ENCODE measurements around the gene RTEL1. TPM values are rescaled to one million over a fixed set of nuclear protein-coding genes. Genes with fewer than 3 reads are reported as not detected.
A peak's percentile ranks its signal among the peaks of the same experiment; 100 is the strongest.

Gene RTEL1, protein sequence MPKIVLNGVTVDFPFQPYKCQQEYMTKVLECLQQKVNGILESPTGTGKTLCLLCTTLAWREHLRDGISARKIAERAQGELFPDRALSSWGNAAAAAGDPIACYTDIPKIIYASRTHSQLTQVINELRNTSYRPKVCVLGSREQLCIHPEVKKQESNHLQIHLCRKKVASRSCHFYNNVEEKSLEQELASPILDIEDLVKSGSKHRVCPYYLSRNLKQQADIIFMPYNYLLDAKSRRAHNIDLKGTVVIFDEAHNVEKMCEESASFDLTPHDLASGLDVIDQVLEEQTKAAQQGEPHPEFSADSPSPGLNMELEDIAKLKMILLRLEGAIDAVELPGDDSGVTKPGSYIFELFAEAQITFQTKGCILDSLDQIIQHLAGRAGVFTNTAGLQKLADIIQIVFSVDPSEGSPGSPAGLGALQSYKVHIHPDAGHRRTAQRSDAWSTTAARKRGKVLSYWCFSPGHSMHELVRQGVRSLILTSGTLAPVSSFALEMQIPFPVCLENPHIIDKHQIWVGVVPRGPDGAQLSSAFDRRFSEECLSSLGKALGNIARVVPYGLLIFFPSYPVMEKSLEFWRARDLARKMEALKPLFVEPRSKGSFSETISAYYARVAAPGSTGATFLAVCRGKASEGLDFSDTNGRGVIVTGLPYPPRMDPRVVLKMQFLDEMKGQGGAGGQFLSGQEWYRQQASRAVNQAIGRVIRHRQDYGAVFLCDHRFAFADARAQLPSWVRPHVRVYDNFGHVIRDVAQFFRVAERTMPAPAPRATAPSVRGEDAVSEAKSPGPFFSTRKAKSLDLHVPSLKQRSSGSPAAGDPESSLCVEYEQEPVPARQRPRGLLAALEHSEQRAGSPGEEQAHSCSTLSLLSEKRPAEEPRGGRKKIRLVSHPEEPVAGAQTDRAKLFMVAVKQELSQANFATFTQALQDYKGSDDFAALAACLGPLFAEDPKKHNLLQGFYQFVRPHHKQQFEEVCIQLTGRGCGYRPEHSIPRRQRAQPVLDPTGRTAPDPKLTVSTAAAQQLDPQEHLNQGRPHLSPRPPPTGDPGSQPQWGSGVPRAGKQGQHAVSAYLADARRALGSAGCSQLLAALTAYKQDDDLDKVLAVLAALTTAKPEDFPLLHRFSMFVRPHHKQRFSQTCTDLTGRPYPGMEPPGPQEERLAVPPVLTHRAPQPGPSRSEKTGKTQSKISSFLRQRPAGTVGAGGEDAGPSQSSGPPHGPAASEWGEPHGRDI (N-terminal part only)
- total RNA-seq, result 10 to 100 TPM; 14.1 to 87.4 (median 54.2) TPM

DNA sequence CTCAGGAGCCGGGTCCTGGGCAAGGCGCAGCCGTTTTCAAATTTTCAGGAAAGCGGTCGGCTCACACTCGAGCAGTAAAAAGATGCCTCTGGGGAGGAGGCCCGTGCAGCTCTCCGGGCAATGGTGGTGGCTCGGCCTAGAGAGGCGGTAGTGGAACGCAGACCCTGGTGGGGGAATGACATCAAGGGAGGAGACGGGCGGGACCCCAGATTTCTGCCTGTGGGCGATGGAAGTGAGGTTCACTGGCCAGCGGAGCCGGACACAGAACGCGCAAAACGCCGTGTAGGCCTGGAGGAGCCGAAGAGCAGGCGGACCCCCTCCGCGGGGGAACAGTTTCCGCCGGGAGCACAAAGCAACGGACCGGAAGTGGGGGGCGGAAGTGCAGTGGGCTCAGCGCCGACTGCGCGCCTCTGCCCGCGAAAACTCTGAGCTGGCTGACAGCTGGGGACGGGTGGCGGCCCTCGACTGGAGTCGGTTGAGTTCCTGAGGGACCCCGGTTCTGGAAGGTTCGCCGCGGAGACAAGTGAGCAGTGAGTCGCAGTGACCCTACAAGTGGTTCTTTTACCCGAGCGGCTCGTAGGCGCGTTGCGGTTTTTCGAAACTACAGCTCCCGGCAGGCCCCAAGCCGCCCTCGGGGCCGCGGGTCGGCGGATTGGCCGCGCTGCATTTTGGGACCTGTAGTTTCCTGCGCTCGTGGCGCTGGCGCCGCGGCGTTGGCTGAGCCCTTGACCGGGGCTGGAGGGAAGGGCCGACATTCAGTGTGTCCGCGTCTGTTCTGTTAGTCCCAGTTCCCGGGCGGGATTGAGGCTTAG is at the start of gene RTEL1:
RTEL1 (plus strand) TSS at position 376 of the 812 bp plus-strand sequence. CDS start 1,091 bp downstream, outside the sequence.
- peak; percentile 92 to 93 for DNase-seq
- intact Hi-C loops (cut with DNase I), result no loop called here
- 5 to 7% methylated on average over 11 to 26 of the region's 73 CpGs for WGBS, 2 donors

DNA sequence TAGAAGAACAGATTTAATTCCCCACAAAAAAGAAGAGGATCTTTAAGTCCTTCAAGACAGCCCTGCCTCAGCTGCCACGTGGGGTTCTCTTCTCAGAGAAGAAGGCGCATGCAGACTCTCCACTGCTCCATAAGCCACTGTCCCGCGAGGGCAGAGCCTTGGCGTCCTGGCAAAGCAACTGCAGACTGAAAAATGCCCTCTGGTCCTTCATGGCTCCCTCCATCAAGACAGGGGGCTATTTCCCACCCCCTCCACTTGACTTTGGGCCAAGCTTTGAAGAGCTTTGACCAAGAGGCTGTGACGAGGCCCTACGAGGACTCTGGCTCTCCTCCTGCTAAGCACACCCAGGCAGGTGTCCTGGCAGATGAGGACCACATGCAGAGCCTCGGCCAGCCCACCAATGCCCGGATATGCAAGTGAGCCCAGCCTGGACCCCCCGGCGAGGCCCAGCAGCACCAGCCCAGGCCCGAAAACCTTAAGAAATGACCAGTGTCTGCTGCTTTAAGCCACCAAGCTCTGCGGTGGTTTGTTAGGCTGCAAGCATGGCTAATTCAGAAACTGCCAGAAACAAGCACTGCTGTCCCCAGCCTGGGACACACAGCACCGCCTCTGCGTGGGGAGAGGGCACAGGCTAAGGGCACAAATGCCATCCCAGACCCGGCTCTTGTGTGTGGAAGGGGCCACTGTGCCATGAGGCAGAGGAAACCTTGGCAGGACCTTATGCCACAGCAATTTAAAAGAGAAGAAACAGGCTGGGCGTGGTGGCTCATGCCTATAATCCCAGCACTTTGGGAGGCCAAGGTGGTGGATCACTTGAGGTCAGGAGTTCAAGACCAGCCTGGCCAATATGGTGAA is 47.3 kb upstream of the RTEL1 start:
- intact Hi-C loops (cut with DNase I), result no loop called here
- Histone ChIP-seq H3K27me3 (no peaks in the 10 kb centered on the region), H3K4me1 (peaks cover 40 to 44% of the 10 kb centered on the region in 2 donors), H3K27ac (peak overlapping the region; percentile 93 to 99 (median 97)), H3K4me3 (replicated peaks in 1 of 3) (no peak overlapping the region), H3K36me3 (no peaks in the 10 kb centered on the region), H3K9me3 (no peaks in the 10 kb centered on the region)
- DNase-seq, result peak; percentile 85 to 93
- WGBS, 2 donors, result 41 to 54% methylated on average over 14 of the region's 17 CpGs
- TF ChIP-seq, protein P1, sequence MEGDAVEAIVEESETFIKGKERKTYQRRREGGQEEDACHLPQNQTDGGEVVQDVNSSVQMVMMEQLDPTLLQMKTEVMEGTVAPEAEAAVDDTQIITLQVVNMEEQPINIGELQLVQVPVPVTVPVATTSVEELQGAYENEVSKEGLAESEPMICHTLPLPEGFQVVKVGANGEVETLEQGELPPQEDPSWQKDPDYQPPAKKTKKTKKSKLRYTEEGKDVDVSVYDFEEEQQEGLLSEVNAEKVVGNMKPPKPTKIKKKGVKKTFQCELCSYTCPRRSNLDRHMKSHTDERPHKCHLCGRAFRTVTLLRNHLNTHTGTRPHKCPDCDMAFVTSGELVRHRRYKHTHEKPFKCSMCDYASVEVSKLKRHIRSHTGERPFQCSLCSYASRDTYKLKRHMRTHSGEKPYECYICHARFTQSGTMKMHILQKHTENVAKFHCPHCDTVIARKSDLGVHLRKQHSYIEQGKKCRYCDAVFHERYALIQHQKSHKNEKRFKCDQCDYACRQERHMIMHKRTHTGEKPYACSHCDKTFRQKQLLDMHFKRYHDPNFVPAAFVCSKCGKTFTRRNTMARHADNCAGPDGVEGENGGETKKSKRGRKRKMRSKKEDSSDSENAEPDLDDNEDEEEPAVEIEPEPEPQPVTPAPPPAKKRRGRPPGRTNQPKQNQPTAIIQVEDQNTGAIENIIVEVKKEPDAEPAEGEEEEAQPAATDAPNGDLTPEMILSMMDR (IDR thresholded peaks at IDR 0.05), result no peak
- peak in 1 of 2 donors; percentile 36 for TF ChIP-seq POLR2A (IDR thresholded peaks at IDR 0.05)

More for the DNA sequence above, at the start of gene RTEL1:
- peak within 1 kb of the TSS; percentile 10 to 80 (median 53) for H3K4me3 ChIP-seq (replicated peaks in 1 of 3)
- H3K4me1 ChIP-seq, result peaks cover 21 to 24% of the 10 kb centered on the region in 2 donors
- no peaks in the 10 kb centered on the region for H3K27me3 ChIP-seq
- peaks cover 14 to 16% of the 10 kb centered on the region in 2 donors for H3K36me3 ChIP-seq
- no peaks in the 10 kb centered on the region for H3K9me3 ChIP-seq
- TF ChIP-seq POLR2A (IDR thresholded peaks at IDR 0.05), result peak in 1 of 2 donors; percentile 45
- TF ChIP-seq, protein P1 (IDR thresholded peaks at IDR 0.05), result peak in 4 of 6 experiments; percentile 7 to 35 (median 30)
- peak within 1 kb of the TSS; percentile 49 to 86 (median 76) for H3K27ac ChIP-seq

DNA sequence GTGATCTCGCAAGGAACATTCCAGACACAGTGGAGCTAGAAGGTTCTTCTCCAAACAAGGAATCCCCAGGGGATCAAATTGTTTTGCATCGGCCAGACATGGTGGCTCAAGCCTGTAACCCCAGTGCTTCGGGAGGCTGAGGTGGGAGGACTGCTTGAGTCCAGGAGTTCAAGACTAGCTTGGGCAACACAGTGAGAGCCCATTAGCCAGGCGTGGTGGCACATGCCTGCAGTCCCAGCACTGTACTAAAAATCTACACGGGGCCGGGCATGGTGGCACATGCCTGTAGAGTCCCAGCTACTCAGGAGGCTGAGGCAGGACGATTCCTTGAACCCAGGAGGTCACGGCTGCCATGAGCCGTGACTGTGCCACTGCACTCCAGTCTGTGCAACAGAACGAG is 46.5 kb upstream of the RTEL1 start:
- DNase-seq, result no peak
- Histone ChIP-seq H3K4me1 (peaks cover 44 to 46% of the 10 kb centered on the region in 2 donors), H3K9me3 (no peaks in the 10 kb centered on the region), H3K27me3 (no peaks in the 10 kb centered on the region), H3K27ac (peak overlapping the region; percentile 93 to 99 (median 97)), H3K36me3 (no peaks in the 10 kb centered on the region), H3K4me3 (replicated peaks in 1 of 3) (no peak overlapping the region)
- TF ChIP-seq, protein P1 (IDR thresholded peaks at IDR 0.05), result no peak
- TF ChIP-seq POLR2A (IDR thresholded peaks at IDR 0.05), result no peak
- 73 to 82% methylated on average over 7 to 9 of the region's 10 CpGs for WGBS, 2 donors
- intact Hi-C loops (cut with DNase I), result no loop called here
